ENCODE results near the gene C9orf72.
"Not testable (repeated sequence)": the region's sequence is repeated elsewhere in the genome, so short reads cannot be mapped to it uniquely, and the experiment has no call there.

C9orf72 gene

GRCh38 chr9:27518809-27519208 lies 54.5 kb downstream of the C9orf72 start:
- no peak for DNase-seq (ENCODE audit: low read depth in 2 of 2)

GRCh38 chr9:27518006-27518405 lies 55.3 kb downstream of the C9orf72 start:
- DNase-seq (ENCODE audit: low read depth in 2 of 2): no peak

- no peak for DNase-seq (ENCODE audit: low read depth in 2 of 2)
These were observed 58.7 kb downstream of the C9orf72 start for GRCh38 chr9:27514551-27514950.

GRCh38 chr9:27511771-27512170 lies 61.5 kb downstream of the C9orf72 start:
- DNase-seq (ENCODE audit: low read depth in 2 of 2): no peak

- no peak for DNase-seq (ENCODE audit: low read depth in 2 of 2)
These were observed 62.5 kb downstream of the C9orf72 start for GRCh38 chr9:27510780-27511179.

GRCh38 chr9:27506981-27507380 lies 66.3 kb downstream of the C9orf72 start:
- DNase-seq (ENCODE audit: low read depth in 2 of 2): no peak

GRCh38 chr9:27505744-27506161 lies 67.5 kb downstream of the C9orf72 start:
- no peak for DNase-seq (ENCODE audit: low read depth in 2 of 2)

GRCh38 chr9:27504259-27504658 lies 69.0 kb downstream of the C9orf72 start:
- DNase-seq (ENCODE audit: low read depth in 2 of 2): no peak

GRCh38 chr9:27503623-27504022 lies 69.7 kb downstream of the C9orf72 start:
- DNase-seq (ENCODE audit: low read depth in 2 of 2): no peak

- DNase-seq (ENCODE audit: low read depth in 2 of 2): not testable (repeated sequence)
These were observed 72.4 kb downstream of the C9orf72 start for GRCh38 chr9:27500902-27501301.

- DNase-seq (ENCODE audit: low read depth in 2 of 2): no peak
These were observed 73.8 kb downstream of the C9orf72 start for GRCh38 chr9:27499451-27499850.

- DNase-seq (ENCODE audit: low read depth in 2 of 2): no peak
These were observed 75.3 kb downstream of the C9orf72 start for GRCh38 chr9:27497883-27498417.

Data from activated CD4-positive, alpha-beta T cell treated with anti-CD3 and anti-CD28 coated beads for 24 hours (primary cell).